GM12864 (cell line): Measurements from ENCODE around the gene CDK5RAP3.
"Not testable (repeated sequence)": the region's sequence is repeated elsewhere in the genome, so short reads cannot be mapped to it uniquely, and the experiment has no call there.

Experiments used
- DNase-seq: peaks from one replicate; pipeline ENCODE4 v3.0.0-alpha.2; 2011; ENCODE audit warnings: low read depth
- H3K4me3 ChIP-seq: 2 replicates; pipeline ENCODE4 v1.5.1; 2011; ENCODE audit warnings: mild to moderate bottlenecking, low read depth, low read length, control low read depth
- CTCF ChIP-seq: IDR thresholded peaks from 2 replicates; pipeline ENCODE4 v1.5.1; 2011; ENCODE audit warnings: low read depth, mild to moderate bottlenecking, moderate library complexity, low read length, control low read depth, inconsistent platforms; ENCODE audit errors: missing control alignments

The CDK5RAP3 gene

GRCh38 chr17:48013876-48014594, 43.1 kb downstream of the CDK5RAP3 start:
- no peak for DNase-seq
- H3K4me3 ChIP-seq = no peak overlapping the region
- no peak for TF ChIP-seq CTCF

- TF ChIP-seq CTCF = no peak
- DNase-seq = no peak
- H3K4me3 ChIP-seq = no peak overlapping the region
Measured at GRCh38 chr17:48014595-48015111, 43.7 kb downstream of the CDK5RAP3 start.

GRCh38 chr17:48016112-48016511, 45.2 kb downstream of the CDK5RAP3 start:
- no peak for DNase-seq
- H3K4me3 ChIP-seq = no peak overlapping the region
- TF ChIP-seq CTCF = no peak

- H3K4me3 ChIP-seq, DNase-seq: not testable (repeated sequence)
Measured at GRCh38 chr17:48017817-48018158, 46.9 kb downstream of the CDK5RAP3 start.

GRCh38 chr17:48021934-48022333, 51.0 kb downstream of the CDK5RAP3 start:
- TF ChIP-seq CTCF = no peak
- DNase-seq = no peak
- H3K4me3 ChIP-seq = no peak overlapping the region

- H3K4me3 ChIP-seq = no peak overlapping the region
- no peak for DNase-seq
- no peak for TF ChIP-seq CTCF
Measured at GRCh38 chr17:48022901-48023300, 52.0 kb downstream of the CDK5RAP3 start.

GRCh38 chr17:48023400-48024148, 52.7 kb downstream of the CDK5RAP3 start:
- H3K4me3 ChIP-seq = peak overlapping the region; percentile 49
- no peak for DNase-seq
- TF ChIP-seq CTCF = peak; percentile 11
